Measurements from ENCODE around the gene AMPD2. TPM values are rescaled to one million over a fixed set of nuclear protein-coding genes. Genes with fewer than 3 reads are reported as not detected.

The AMPD2 gene
- total and polyA plus RNA-seq, 2 of the 8 experiments (the other 6 are each of a cell fraction or from before 2014, with no cell fraction given): 37.2 to 67.7 TPM

DNA sequence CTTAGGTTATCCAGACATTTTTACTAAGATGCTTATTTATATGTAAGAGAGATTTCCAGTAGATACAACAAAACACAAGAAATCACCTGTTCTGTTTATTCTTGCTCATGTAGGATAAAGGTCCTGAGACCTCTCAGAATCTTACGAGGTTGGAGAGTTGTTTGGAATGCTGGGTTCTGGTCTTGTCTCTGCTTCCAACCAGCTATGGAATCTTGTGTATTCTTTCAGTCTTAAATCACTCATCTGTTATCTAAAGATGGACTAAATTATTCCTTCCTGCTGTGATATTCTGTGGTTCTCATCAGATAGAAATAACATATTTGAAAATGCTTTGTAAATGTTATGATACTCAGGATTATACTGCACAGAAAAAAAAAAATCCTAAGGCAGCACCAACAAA lies 21.5 kb upstream of the AMPD2 start (continued):
- no peak for TF ChIP-seq KDM1A (IDR thresholded peaks at IDR 0.05; ENCODE audit: borderline replicate concordance, low read length)

Measured in H1 (cell line).